NB4 (cell line): ENCODE results near the gene MMP25.
A peak's percentile ranks its signal among the peaks of the same experiment; 100 is the strongest.

Experiments used
- DNase-seq: peaks from one replicate; pipeline ENCODE4 v3.0.0; 2010; ENCODE audit warnings: low read depth
- H3K4me3 ChIP-seq: one replicate; pipeline ENCODE4 v1.5.1; 2011; ENCODE audit warnings: mild to moderate bottlenecking, low read depth, low read length, moderate library complexity
- MYC ChIP-seq: IDR thresholded peaks from 2 replicates; pipeline ENCODE4 v1.6.1; 2011; ENCODE audit warnings: low read depth, low read length
- POLR2A ChIP-seq: IDR thresholded peaks from 2 replicates; pipeline ENCODE4 v1.6.1; 2011; ENCODE audit warnings: mild to moderate bottlenecking; ENCODE audit not compliant: insufficient read length; ENCODE audit errors: extremely low read depth
- TF ChIP-seq, protein P1 (sequence below): IDR thresholded peaks from 2 replicates; pipeline ENCODE4 v1.6.1; 2011; ENCODE audit warnings: low read depth, low read length
- TF ChIP-seq, protein P2 (sequence below): IDR thresholded peaks from one replicate; pipeline ENCODE4 v1.5.1; 2012; ENCODE audit warnings: low read depth, low read length

Gene MMP25

DNA sequence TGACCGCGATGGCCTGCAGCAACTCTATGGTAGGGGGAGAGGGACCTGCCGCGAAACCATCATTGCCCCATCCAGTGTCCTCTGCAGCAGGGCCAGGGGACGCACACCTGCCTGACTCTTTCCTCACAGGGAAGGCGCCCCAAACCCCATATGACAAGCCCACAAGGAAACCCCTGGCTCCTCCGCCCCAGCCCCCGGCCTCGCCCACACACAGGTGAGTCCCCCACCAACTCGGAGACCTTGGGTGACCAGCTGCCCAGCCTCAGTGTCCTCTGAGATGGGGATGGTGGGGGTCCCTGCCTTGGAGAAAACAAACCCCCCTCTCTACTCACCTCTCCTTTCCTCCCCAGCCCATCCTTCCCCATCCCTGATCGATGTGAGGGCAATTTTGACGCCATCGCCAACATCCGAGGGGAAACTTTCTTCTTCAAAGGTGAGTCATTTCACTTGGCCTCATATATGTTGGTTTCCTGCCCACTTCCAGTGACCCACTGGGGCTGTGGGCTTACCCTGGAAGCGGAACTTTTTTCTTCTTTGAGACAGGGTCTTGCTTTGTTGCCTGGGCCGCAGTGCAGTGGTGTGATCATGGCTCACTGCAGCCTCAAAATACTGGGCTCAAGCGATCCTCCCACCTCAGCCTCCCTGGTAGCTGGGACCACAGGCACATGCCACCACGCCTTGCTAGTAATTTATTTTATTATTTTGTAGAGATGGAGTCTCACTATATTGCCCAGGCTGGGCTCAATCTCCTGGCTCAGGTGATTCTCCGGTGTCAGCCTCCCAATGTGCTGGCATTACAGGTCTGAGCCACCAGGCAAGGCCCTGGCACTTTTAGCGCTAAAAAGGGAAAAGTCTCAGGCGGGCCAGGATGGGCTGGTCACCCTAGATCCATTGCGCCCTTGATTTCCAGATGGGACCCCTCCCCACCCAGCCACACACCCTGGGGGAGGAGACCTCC, 11.1 kb downstream of the MMP25 start:
- peak overlapping the region; percentile 28 for H3K4me3 ChIP-seq
- TF ChIP-seq, protein P1, sequence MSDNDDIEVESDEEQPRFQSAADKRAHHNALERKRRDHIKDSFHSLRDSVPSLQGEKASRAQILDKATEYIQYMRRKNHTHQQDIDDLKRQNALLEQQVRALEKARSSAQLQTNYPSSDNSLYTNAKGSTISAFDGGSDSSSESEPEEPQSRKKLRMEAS = no peak
- no peak for TF ChIP-seq MYC
- TF ChIP-seq, protein P2, sequence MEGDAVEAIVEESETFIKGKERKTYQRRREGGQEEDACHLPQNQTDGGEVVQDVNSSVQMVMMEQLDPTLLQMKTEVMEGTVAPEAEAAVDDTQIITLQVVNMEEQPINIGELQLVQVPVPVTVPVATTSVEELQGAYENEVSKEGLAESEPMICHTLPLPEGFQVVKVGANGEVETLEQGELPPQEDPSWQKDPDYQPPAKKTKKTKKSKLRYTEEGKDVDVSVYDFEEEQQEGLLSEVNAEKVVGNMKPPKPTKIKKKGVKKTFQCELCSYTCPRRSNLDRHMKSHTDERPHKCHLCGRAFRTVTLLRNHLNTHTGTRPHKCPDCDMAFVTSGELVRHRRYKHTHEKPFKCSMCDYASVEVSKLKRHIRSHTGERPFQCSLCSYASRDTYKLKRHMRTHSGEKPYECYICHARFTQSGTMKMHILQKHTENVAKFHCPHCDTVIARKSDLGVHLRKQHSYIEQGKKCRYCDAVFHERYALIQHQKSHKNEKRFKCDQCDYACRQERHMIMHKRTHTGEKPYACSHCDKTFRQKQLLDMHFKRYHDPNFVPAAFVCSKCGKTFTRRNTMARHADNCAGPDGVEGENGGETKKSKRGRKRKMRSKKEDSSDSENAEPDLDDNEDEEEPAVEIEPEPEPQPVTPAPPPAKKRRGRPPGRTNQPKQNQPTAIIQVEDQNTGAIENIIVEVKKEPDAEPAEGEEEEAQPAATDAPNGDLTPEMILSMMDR = no peak
- no peak for TF ChIP-seq POLR2A
- DNase-seq = no peak

DNA sequence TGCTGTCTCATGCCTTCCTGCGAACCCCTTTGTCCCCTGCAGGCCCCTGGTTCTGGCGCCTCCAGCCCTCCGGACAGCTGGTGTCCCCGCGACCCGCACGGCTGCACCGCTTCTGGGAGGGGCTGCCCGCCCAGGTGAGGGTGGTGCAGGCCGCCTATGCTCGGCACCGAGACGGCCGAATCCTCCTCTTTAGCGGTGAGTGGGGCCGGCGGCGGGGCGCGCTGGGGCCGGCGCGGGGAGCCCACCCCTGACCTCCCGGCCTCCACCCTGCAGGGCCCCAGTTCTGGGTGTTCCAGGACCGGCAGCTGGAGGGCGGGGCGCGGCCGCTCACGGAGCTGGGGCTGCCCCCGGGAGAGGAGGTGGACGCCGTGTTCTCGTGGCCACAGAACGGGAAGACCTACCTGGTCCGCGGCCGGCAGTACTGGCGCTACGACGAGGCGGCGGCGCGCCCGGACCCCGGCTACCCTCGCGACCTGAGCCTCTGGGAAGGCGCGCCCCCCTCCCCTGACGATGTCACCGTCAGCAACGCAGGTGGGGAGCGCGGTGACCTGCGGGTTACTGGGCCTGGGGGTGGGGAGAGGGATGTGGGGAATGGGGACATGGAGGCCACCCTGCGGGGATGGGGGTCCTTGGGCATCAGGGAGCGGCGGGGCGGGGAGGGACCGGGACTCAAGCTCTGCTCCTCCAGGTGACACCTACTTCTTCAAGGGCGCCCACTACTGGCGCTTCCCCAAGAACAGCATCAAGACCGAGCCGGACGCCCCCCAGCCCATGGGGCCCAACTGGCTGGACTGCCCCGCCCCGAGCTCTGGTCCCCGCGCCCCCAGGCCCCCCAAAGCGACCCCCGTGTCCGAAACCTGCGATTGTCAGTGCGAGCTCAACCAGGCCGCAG, 12.0 kb downstream of the MMP25 start:
- TF ChIP-seq, protein P2 = peak; percentile 30
- TF ChIP-seq POLR2A = no peak
- peak overlapping the region; percentile 61 for H3K4me3 ChIP-seq
- DNase-seq = peak; percentile 75

DNA sequence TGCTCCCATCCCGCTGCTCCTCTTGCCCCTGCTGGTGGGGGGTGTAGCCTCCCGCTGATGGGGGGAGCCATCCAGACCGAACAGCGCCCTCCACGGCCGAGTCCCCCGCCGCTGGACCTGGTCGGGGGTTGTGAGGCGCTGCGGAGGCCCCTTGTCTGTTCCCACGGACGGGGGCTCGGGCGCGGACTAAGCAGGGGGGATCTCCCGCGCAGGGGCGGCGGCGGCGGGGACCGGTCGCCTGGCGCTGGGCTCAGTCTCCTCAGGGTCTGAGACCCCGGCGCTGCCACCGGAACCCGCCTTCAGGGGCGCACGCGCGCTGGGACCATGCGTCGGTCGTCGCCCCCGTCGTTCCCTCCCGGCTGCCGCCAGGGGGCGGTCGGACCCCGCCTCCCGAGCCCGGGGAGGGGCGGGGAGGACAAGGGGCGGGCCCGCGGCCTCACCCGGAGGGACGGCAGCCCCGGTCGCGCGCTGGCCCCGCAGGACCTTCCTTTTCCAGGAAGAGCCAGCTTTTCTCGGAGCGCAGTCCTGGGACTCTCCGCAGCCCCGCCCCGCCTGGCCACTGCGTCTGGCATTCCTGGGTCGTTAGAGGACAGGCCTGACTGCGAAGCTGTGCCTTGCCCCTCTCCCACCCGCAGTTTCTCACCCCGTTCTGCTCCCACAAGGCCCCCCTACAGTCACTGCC, 12.8 kb downstream of the MMP25 start:
- TF ChIP-seq, protein P1 = peak; percentile 21; the same call in 1 of the 2 replicates
- TF ChIP-seq POLR2A = peak; percentile 53
- peak; percentile 61; the same call in 1 of the 2 replicates for TF ChIP-seq MYC
- TF ChIP-seq, protein P2 = peak; percentile 32
- DNase-seq = peak; percentile 89
- peak overlapping the region; percentile 61 for H3K4me3 ChIP-seq

DNA sequence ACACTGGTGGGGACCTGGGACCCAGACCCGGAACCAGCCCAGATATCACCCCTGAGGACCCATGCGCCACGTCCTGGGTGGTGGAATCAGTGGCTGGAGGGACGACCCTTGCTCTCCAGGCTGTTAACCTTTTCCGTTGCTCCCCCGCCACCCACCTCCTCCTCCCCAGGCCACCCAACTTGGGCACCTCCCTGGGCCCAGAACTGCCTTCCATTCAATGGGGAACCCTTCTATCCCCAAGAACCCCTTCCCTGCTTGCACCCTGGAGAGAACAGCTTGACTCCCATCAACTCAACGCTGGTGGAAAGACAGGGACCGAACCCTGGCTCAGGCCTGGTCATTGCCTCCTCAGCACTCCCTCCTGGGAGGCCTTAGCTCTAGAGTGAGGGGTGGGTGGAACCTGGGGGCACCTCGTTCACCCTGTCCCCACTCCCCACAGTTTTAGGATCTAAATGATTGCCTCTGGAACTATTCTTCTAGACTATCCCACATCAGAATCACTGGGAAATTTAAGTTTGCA, 13.4 kb downstream of the MMP25 start:
- no peak for TF ChIP-seq MYC
- peak overlapping the region; percentile 25 for H3K4me3 ChIP-seq
- no peak for DNase-seq

DNA sequence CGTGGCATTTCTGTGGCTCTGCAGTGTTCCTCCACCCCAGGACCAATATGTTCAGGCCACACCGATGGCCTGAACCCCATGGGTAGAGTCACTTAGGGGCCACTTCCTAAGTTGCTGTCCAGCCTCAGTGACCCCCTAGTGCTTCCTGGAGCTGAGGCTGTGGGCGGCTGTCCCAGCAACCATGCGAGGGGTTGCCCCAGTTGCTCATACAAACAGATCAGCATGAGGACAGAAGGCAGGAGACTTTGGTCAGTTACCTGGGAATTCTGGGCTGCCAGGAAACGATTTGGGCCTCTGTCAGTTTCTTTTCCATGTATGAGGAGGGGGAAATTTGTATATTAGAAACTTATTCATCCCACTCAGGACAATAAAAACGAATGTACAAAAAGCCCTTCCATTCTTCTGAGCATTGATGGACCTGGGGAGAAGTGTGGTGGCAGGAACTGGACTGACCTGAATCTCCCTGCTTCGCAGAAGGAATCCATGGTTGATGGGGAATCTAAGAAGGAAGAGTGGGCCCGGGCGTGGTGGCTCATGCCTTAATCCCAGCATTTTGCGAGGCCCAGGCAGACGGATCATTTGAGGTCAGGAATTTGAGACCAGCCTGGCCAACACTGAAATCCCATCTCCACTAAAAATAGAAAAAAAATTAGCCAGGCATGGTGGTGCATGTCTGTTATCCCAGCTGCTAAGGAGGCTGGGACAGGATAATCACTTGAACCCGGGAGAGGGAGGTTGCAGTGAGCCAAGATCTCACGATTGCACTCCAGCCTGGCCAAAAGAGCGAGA, 14.2 kb downstream of the MMP25 start:
- no peak overlapping the region for H3K4me3 ChIP-seq
- DNase-seq = no peak
- TF ChIP-seq POLR2A (no peak), MYC (no peak)
- TF ChIP-seq, protein P2 = no peak
- TF ChIP-seq, protein P1 = no peak
